B cell (primary cell): ENCODE results near the gene POLR1H. TPM values are rescaled to one million over a fixed set of nuclear protein-coding genes. Genes with fewer than 3 reads are reported as not detected.

Source experiments
- ATAC-seq: fragments of 200-7000 bp; cut with Tn5 transposase; one replicate; pipeline ENCODE4 v1.10.0; 2021; ENCODE audit warnings: low read depth, mild to moderate bottlenecking, moderate number of reproducible peaks, moderate library complexity
- CTCF ChIA-PET: fragments of 350-600 bp; sonication (Branson Sonifier 250); formaldehyde crosslinking; loops from one replicate; lab custom pipeline; 2021; ENCODE audit warnings: antibody characterized with exemption, inconsistent platforms; lab: Charles Lee
- POLR2A ChIA-PET: fragments of 350-600 bp; sonication (Branson Sonifier 250); formaldehyde crosslinking; loops from one replicate; lab custom pipeline; 2021; ENCODE audit warnings: antibody characterized with exemption; lab: Charles Lee
- DNase-seq: peaks from one replicate; pipeline ENCODE4 v3.0.0; 2013
- H2AFZ ChIP-seq: 2 replicates; pipeline ENCODE4 v1.6.1; 2012; ENCODE audit warnings: mild to moderate bottlenecking, low read depth, low read length; ENCODE audit not compliant: insufficient read depth, poor library complexity, severe bottlenecking
- H3K27ac ChIP-seq, 2 donors: 1 replicate in 1 of 2; 2 replicates in 1 of 2; pipeline ENCODE4 v1.5.1; 2012 to 2013; ENCODE audit warnings: low read length in 2 of 2, mild to moderate bottlenecking in 2 of 2, moderate library complexity in 1 of 2
- H3K27me3 ChIP-seq, 4 experiments: fragments of 200-600 bp in 1 of 4; sonication (generic) in 1 of 4; replicated peaks in 1 of 4; 1 replicate in 2 of 4; 2 replicates in 2 of 4; pipeline versions ENCODE4 v1.6.1 to v1.7.0; 2013 to 2016; ENCODE audit warnings: low read length in 3 of 4, mild to moderate bottlenecking in 2 of 4, mixed read lengths in 1 of 4, moderate library complexity in 1 of 4; ENCODE audit not compliant: insufficient read depth in 4 of 4, control insufficient read depth in 3 of 4; ENCODE audit errors: control extremely low read depth in 1 of 4
- H3K36me3 ChIP-seq, 2 experiments: replicated peaks in 1 of 2; 1 replicate in 1 of 2; 2 replicates in 1 of 2; pipeline versions ENCODE4 v1.6.1 to v1.7.1; 2013; ENCODE audit warnings: low read length in 1 of 2; ENCODE audit not compliant: insufficient read depth in 2 of 2, control insufficient read depth in 1 of 2; ENCODE audit errors: control extremely low read depth in 1 of 2, extremely low read depth in 1 of 2
- H3K4me1 ChIP-seq, 2 donors: fragments of 200-600 bp in 1 of 2; sonication (generic) in 1 of 2; 1 replicate in 1 of 2; 2 replicates in 1 of 2; pipeline versions ENCODE4 v1.5.1 to v1.6.1; 2013 to 2017; ENCODE audit warnings: low read length in 2 of 2; ENCODE audit not compliant: control insufficient read depth in 2 of 2, insufficient read depth in 2 of 2
- H3K4me2 ChIP-seq: replicated peaks from 2 replicates; pipeline ENCODE3; 2012; ENCODE audit warnings: mild to moderate bottlenecking, low read depth, low read length; ENCODE audit not compliant: poor library complexity, severe bottlenecking
- H3K4me3 ChIP-seq, 5 experiments: fragments of 200-600 bp in 1 of 5; sonication (generic) in 1 of 5; 1 replicate in 3 of 5; 2 replicates in 2 of 5; pipeline versions ENCODE4 v1.5.1 to v1.7.0; 2011 to 2016; ENCODE audit warnings: low read length in 4 of 5, mild to moderate bottlenecking in 4 of 5, low read depth in 2 of 5, control low read depth in 1 of 5, moderate library complexity in 1 of 5; ENCODE audit not compliant: insufficient read depth in 1 of 5; ENCODE audit errors: control extremely low read depth in 1 of 5, extremely low read depth in 1 of 5
- H3K79me2 ChIP-seq: fragments of 200-600 bp; sonication (generic); one replicate; pipeline ENCODE4 v1.6.0; 2016; ENCODE audit warnings: low read length; ENCODE audit not compliant: control insufficient read depth, insufficient read depth
- H3K9ac ChIP-seq: fragments of 200-600 bp; sonication (generic); 2 replicates; pipeline ENCODE4 v1.6.1; 2017; ENCODE audit warnings: mild to moderate bottlenecking, low read length, moderate library complexity
- H3K9me3 ChIP-seq, 3 donors: one replicate each; pipeline versions ENCODE4 v1.6.1 to v1.7.1; 2013; ENCODE audit warnings: low read length in 2 of 3; ENCODE audit not compliant: control insufficient read depth in 2 of 3, insufficient read depth in 1 of 3; ENCODE audit errors: control extremely low read depth in 1 of 3
- H4K20me1 ChIP-seq: 2 replicates; pipeline ENCODE4 v1.6.0; 2012; ENCODE audit warnings: mild to moderate bottlenecking, low read length; ENCODE audit not compliant: insufficient read depth, control insufficient read depth, poor library complexity, severe bottlenecking
- H3K27ac Mint-ChIP-seq: one replicate; pipeline ENCODE4 v1.8.0; 2021; ENCODE audit warnings: mixed read lengths
- H3K27me3 Mint-ChIP-seq: one replicate; pipeline ENCODE4 v1.8.0; 2021; ENCODE audit warnings: mixed read lengths
- H3K4me1 Mint-ChIP-seq: one replicate; pipeline ENCODE4 v1.8.0; 2021; ENCODE audit warnings: mixed read lengths
- H3K4me3 Mint-ChIP-seq: one replicate; pipeline ENCODE4 v1.8.0; 2021; ENCODE audit warnings: mixed read lengths
- H3K9me3 Mint-ChIP-seq: one replicate; pipeline ENCODE4 v1.8.0; 2022; ENCODE audit warnings: mixed read lengths; ENCODE audit not compliant: insufficient read depth
- CTCF ChIP-seq: fragments of 200-600 bp; IDR thresholded peaks from one replicate; pipeline ENCODE4 v1.8.0; 2022; ENCODE audit warnings: antibody characterized with exemption, mild to moderate bottlenecking
- EZH2 ChIP-seq: IDR thresholded peaks from 2 replicates; pipeline ENCODE4 v1.6.1; 2012; ENCODE audit warnings: borderline replicate concordance, low read depth, mild to moderate bottlenecking, moderate library complexity, low read length; ENCODE audit not compliant: insufficient read depth, poor library complexity, severe bottlenecking
- whole genome bisulfite sequencing: methylation state at CpG from one replicate; pipeline ENCODE4 v1.1.5; 2013; ENCODE audit warnings: missing lambda C conversion rate; ENCODE audit not compliant: insufficient coverage; 5-methylcytosine and 5-hydroxymethylcytosine counted together
- intact Hi-C: fragments of 100-400 bp; cut with micrococcal nuclease; formaldehyde crosslinking; loops from one replicate; pipeline ENCODE4 v1.10.0; 2022
- polyA plus RNA-seq: library from polyadenylated mRNA; depleted of rRNA; stranded (reverse); fragments of >200 nt; gene quantifications from 2 replicates; pipeline ENCODE4 v1.2.3, GENCODE V29; 2012
- total RNA-seq, 2 donors: library from RNA; stranded (reverse); fragments of 120-200 nt in 1 of 2; gene quantifications; 1 replicate in 1 of 2; 2 replicates in 1 of 2; pipeline versions ENCODE4 v1.2.3 to v1.2.4, GENCODE V29; 2013 to 2022

Gene POLR1H
- total and polyA plus RNA-seq, 2 donors (not counting 1 experiment from before 2014, with no cell fraction given): 38.8 to 71.0 TPM

GRCh38 chr6:30035784-30036183 is 25.3 kb upstream of the POLR1H start:
- peaks cover 0 to 5% of the 10 kb centered on the region in 2 experiments for H3K36me3 ChIP-seq
- H3K9me3 ChIP-seq: no peaks in the 10 kb centered on the region
- no peak overlapping the region for H3K27ac Mint-ChIP-seq
- POLR2A ChIA-PET: no interaction called here
- no peak overlapping the region for H2AFZ ChIP-seq
- H3K9ac ChIP-seq: no peak overlapping the region
- no peak overlapping the region for H3K4me2 ChIP-seq
- no peaks in the 10 kb centered on the region for H3K4me1 Mint-ChIP-seq
- H3K4me1 ChIP-seq: no peaks in the 10 kb centered on the region
- no peak overlapping the region for H3K4me3 Mint-ChIP-seq
- no peak overlapping the region for H3K27ac ChIP-seq
- intact Hi-C loops: loop anchor here (1.0 kb wide), 1 partner anchor 41 kb away; no protein-coding TSS in a partner anchor
- H3K79me2 ChIP-seq: no peaks in the 10 kb centered on the region
- ATAC-seq (no peak), DNase-seq (no peak)
- H3K4me3 ChIP-seq: no peak overlapping the region
- no peaks in the 10 kb centered on the region for H3K27me3 ChIP-seq
- WGBS: 100% methylated on average over 1 of the region's 1 CpG
- H3K9me3 Mint-ChIP-seq: no peaks in the 10 kb centered on the region
- TF ChIP-seq CTCF (no peak), EZH2 (no peak)
- no peaks in the 10 kb centered on the region for H3K27me3 Mint-ChIP-seq
- no peaks in the 10 kb centered on the region for H4K20me1 ChIP-seq
- CTCF ChIA-PET: no interaction called here

- intact Hi-C loops: no loop called here
- H3K27me3 ChIP-seq: no peaks in the 10 kb centered on the region
- Mint-ChIP-seq H3K4me1 (no peaks in the 10 kb centered on the region), H3K4me3 (no peak overlapping the region), H3K27ac (no peak overlapping the region), H3K27me3 (no peaks in the 10 kb centered on the region), H3K9me3 (no peaks in the 10 kb centered on the region)
- no peak overlapping the region for H2AFZ ChIP-seq
- H3K27ac ChIP-seq: no peak overlapping the region
- WGBS: no CpG with 5 or more reads among the region's 4 CpGs
- ChIA-PET POLR2A (no interaction called here), CTCF (interaction anchor here (1.2 to 1.6 kb wide), 3 partner anchors 24 to 189 kb away, joined by 3 to 4 read pairs (median 3); no protein-coding TSS in a partner anchor)
- H3K36me3 ChIP-seq: no peaks in the 10 kb centered on the region
- H3K4me3 ChIP-seq: no peak overlapping the region
- H3K4me1 ChIP-seq: no peaks in the 10 kb centered on the region
- H3K9me3 ChIP-seq: no peaks in the 10 kb centered on the region
- no peaks in the 10 kb centered on the region for H4K20me1 ChIP-seq
- H3K79me2 ChIP-seq: no peaks in the 10 kb centered on the region
- TF ChIP-seq CTCF (peak; percentile 59), EZH2 (no peak)
- ATAC-seq: no peak
- DNase-seq: no peak
- H3K9ac ChIP-seq: no peak overlapping the region
- no peak overlapping the region for H3K4me2 ChIP-seq
Observed at GRCh38 chr6:30037182-30037788, 23.8 kb upstream of the POLR1H start.
